HFF-Myc (cell line): Measurements from ENCODE around the gene TMCO4.
"Not testable (repeated sequence)": the region's sequence is repeated elsewhere in the genome, so short reads cannot be mapped to it uniquely, and the experiment has no call there.

Experiments
- DNase-seq: peaks from one replicate; pipeline ENCODE4 v3.0.0-alpha.2; 2011; ENCODE audit warnings: low read depth; ENCODE audit errors: extremely low read depth
- H3K4me3 ChIP-seq: replicated peaks from 2 replicates; pipeline ENCODE4 v1.5.1; 2011; ENCODE audit warnings: low read depth, mild to moderate bottlenecking, control low read depth, low read length
- TF ChIP-seq, protein P1 (sequence below): IDR thresholded peaks from 2 replicates; pipeline ENCODE4 v1.5.1; 2012; ENCODE audit warnings: mild to moderate bottlenecking, low read depth, low read length, control low read depth; ENCODE audit errors: missing control alignments

The TMCO4 gene

DNA sequence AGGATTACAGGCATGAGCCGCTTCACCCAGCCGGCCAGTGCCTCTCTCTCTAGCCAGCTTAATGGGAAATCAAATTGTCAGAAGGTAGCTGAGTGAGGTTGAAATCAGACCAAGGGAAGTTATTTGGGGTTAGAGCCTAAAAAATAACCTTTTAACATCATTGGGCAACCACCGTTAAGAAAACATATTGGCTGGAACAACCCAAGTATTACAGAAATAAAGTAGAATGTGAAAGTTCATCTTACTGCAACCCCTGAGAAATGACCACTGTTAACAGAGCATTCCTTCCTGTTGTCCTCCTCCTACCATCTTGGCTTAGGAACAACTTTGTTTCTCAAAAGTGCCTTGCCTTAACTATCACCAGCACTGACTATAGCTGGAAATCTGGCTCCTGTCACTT, 18.6 kb upstream of the TMCO4 start:
- DNase-seq: no peak
- no peak overlapping the region for H3K4me3 ChIP-seq
- TF ChIP-seq, protein P1, sequence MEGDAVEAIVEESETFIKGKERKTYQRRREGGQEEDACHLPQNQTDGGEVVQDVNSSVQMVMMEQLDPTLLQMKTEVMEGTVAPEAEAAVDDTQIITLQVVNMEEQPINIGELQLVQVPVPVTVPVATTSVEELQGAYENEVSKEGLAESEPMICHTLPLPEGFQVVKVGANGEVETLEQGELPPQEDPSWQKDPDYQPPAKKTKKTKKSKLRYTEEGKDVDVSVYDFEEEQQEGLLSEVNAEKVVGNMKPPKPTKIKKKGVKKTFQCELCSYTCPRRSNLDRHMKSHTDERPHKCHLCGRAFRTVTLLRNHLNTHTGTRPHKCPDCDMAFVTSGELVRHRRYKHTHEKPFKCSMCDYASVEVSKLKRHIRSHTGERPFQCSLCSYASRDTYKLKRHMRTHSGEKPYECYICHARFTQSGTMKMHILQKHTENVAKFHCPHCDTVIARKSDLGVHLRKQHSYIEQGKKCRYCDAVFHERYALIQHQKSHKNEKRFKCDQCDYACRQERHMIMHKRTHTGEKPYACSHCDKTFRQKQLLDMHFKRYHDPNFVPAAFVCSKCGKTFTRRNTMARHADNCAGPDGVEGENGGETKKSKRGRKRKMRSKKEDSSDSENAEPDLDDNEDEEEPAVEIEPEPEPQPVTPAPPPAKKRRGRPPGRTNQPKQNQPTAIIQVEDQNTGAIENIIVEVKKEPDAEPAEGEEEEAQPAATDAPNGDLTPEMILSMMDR: no peak

DNA sequence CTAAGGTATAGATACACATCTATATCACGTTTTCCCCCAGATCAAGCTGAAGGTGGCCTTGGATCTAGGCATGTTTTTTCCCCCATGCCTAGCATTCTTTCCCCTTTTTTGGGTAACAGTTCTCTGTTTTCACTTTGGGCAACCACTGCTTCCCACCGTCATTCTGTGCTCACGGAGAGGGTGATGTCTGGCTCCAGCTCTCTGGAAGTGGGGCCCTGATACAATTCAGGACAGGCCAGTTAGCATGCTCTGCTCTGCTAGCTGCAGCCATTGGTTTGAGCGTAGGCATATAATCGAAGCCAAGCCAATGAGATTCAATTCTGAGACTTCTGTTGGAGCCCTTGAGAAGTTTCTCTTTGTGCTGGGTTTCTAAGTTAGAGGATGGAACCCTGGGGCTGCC, 17.4 kb upstream of the TMCO4 start:
- no peak overlapping the region for H3K4me3 ChIP-seq
- no peak for DNase-seq

DNA sequence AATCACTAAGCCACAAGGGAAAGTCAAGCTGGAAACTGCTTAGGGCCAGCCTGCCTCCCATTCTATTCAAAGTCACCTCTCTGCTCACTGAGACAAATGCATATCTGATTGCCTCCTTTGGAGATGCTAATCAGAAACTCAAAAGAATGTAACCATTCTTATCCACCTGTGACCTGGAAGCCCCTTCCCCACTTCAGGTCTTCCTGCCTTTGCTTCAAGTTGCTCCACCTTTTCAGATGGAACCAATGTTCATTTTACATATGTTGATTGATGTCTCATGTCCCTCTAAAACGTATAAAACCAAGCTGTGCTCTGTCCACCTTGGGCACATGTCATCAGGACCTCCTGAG, 17.0 kb upstream of the TMCO4 start:
- DNase-seq, H3K4me3 ChIP-seq: not testable (repeated sequence)

More for the DNA sequence above, 17.4 kb upstream of the TMCO4 start:
- TF ChIP-seq, protein P1: no peak

DNA sequence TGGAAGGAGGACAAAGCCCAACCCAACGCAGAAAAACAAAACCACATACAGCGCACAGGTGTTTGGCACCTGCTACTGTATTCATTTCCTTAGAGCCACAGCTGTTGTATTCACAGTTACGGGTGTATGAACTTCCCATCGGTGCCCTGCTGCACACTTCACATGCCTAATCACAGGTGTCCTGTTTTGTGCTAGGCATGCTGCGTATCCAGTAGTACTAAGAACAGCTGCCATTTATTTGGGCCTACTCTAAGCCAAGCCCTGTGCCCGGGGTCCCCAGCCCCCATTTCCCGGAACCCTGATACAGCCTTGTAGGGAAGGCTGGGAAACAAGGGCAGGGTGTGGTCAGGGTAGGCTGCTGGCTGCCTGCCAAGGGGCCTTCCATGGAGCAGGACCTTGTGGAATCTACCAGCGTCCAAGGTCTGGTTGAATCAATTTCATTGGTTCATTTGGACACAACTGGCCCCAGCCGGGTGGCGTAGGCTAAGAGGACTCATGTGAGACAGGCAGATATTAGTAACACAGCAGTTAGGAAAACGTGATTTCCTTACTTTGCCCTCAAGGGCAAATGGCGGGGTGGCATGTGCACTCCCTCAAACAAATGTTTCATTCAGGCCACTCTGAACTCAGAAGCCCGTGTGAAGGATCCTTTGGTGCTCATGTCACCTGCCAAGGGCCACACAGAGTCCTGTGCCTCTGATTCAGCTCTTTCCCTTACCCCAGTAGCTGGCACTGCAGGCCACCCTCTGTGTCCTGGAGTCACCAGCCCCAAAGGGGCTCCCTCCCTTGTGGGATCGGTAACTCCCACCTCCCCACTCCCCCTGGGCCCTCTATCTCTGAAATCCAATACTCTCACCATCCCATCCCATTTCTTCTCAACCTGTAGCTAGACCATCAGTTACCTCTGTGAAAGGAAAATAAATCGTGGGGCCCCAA, 16.4 kb upstream of the TMCO4 start:
- H3K4me3 ChIP-seq: no peak overlapping the region
- TF ChIP-seq, protein P1: no peak
- DNase-seq: no peak

DNA sequence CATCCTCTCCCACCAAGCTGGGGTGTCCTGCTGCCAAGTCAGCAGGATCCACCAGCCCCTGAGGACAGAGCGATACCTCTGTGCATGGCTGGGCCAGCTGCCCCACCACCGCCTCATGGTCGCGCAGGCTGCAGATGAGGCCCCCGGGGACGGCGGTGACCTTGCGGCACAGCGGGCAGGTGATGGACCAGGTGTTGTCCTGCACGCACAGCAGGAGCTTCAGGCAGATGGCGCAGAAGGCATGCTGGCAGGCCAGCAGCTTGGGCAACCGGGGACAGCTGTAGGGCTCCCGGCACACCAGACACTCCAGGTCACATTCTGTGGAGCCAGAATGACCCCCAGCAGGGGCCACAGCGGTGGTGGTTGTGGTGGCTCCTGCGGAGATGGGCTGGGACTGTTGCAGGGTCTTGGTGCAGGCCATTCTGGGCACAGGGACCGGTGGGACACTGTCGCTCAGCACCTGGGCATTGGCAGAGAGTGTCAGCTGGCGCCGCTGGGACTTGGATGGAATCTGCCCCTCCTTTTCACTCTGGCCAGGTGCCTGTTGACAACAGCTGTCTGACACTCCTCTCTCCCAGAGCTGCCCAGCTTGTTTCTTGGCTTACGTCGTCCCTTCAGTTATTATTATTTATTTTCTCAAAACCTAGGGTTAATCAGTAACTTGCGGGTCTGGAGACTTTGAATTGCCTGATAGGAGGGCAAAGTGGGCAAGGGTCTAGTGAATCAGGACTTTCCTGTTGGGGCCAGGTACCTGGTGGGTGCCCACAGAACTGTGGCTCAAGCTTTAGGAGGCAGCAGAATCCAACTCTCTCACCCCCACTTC, 15.2 kb upstream of the TMCO4 start, which contains the start of gene RNF186:
Gene RNF186, minus strand, starts transcription at position 603 of the 823 bp plus-strand sequence. Its CDS starts 182 bp downstream, at position 421.
- DNase-seq: no peak
- TF ChIP-seq, protein P1: no peak
- no peak within 1 kb of the TSS for H3K4me3 ChIP-seq

DNA sequence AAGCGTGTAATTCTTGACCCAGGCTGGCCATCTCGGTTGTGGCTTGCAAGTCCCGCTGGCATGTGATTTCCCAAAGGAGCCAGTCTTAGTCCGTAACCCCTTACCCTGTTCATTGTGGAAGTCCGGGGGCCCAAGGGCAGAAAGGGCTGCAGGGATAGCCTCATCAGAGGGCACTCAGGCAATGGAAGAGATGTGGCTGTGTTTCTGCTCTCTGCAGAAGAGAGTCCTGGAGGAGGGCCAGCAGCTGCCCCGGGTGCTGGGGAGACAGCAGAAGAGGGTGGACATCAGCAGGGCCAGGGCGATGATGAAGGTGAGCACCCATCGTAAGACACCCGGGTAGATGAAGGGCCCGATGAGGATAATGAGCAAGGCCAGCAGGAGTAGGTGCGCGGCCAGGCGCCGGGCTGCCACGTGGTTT, 14.5 kb upstream of the TMCO4 start:
- DNase-seq: no peak
- TF ChIP-seq, protein P1: no peak
- no peak overlapping the region for H3K4me3 ChIP-seq

DNA sequence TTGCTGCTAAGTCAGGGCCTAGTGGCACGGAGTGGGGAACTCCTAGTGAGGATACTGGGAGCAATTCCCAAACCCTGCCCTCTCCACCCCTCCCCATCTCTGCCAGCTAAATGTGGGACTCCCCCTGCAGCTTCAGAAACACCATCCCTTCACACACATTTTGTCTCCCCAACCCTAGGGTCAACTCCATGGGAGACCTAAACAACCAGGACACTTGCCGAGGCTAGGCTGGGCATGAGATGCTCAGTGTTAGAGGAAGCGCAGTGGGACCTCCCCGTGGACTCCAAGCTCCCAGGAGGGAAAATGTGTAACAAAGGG, 13.9 kb upstream of the TMCO4 start:
- no peak for DNase-seq
- no peak overlapping the region for H3K4me3 ChIP-seq
- TF ChIP-seq, protein P1: no peak
